ENCODE data around the gene ZNF283.

DNA sequence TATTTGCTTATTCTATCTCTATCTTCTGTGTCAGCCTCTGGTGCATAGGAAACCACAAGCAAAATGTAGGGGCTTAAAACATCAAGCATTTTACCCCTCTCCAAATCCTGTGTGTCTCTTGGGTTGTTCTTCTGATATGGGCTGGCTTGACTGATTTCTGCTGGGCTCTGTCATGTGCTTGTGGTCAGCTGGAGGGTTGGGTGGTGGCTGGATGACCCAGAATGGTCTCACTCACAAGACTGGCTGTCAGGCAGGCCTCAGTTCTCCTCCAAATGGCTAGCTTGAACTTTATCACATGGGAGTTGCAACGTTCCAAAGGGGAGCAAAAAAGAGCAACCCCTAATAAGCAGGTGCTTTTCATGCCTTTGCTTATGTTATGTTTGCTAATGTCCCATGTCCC is 15.3 kb upstream of the ZNF283 start:
- TF ChIP-seq, protein P1, sequence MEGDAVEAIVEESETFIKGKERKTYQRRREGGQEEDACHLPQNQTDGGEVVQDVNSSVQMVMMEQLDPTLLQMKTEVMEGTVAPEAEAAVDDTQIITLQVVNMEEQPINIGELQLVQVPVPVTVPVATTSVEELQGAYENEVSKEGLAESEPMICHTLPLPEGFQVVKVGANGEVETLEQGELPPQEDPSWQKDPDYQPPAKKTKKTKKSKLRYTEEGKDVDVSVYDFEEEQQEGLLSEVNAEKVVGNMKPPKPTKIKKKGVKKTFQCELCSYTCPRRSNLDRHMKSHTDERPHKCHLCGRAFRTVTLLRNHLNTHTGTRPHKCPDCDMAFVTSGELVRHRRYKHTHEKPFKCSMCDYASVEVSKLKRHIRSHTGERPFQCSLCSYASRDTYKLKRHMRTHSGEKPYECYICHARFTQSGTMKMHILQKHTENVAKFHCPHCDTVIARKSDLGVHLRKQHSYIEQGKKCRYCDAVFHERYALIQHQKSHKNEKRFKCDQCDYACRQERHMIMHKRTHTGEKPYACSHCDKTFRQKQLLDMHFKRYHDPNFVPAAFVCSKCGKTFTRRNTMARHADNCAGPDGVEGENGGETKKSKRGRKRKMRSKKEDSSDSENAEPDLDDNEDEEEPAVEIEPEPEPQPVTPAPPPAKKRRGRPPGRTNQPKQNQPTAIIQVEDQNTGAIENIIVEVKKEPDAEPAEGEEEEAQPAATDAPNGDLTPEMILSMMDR (IDR thresholded peaks at IDR 0.05), result no peak
- TF ChIP-seq POLR2A (IDR thresholded peaks at IDR 0.05), result no peak

All from breast epithelium (tissue), 3 donors.